Heart left ventricle (tissue), 16 donors: Measurements from ENCODE around the gene CEP19. TPM values are rescaled to one million over a fixed set of nuclear protein-coding genes. Genes with fewer than 3 reads are reported as not detected.

Experiments
- ATAC-seq, 4 donors: fragments of 200-7000 bp; cut with Tn5 transposase; one replicate each; pipeline ENCODE4 v1.9.1; 2020 to 2022; ENCODE audit warnings: moderate library complexity in 4 of 4, mild to moderate bottlenecking in 3 of 4, moderate number of reproducible peaks in 1 of 4
- DNase-seq, 5 donors: peaks; one replicate each; pipeline ENCODE4 v3.0.0-alpha.2; 2020
- H3K27ac ChIP-seq, 12 donors: fragments of 200-600 bp; sonication (generic) in 4 of 12; one replicate each; pipeline versions ENCODE4 v1.5.0 to v1.8.0; 2016 to 2022; ENCODE audit warnings: mild to moderate bottlenecking in 2 of 12
- H3K27me3 ChIP-seq, 9 donors: fragments of 200-600 bp; sonication (generic) in 2 of 9; one replicate each; pipeline versions ENCODE4 v1.5.1 to v1.8.0; 2016 to 2022; ENCODE audit warnings: mild to moderate bottlenecking in 3 of 9
- H3K36me3 ChIP-seq, 9 donors: fragments of 200-600 bp; sonication (generic) in 2 of 9; one replicate each; pipeline versions ENCODE4 v1.5.0 to v1.8.0; 2018 to 2022; ENCODE audit warnings: mild to moderate bottlenecking in 2 of 9
- H3K4me1 ChIP-seq, 12 donors: fragments of 200-600 bp; sonication (generic) in 4 of 12; one replicate each; pipeline versions ENCODE4 v1.5.0 to v1.8.0; 2016 to 2022; ENCODE audit warnings: mild to moderate bottlenecking in 3 of 12
- H3K4me3 ChIP-seq, 12 donors: fragments of 200-600 bp; sonication (generic) in 4 of 12; one replicate each; pipeline versions ENCODE4 v1.5.0 to v1.8.0; 2017 to 2022; ENCODE audit warnings: mild to moderate bottlenecking in 9 of 12, moderate library complexity in 4 of 12
- H3K9me3 ChIP-seq, 12 donors: fragments of 200-600 bp; sonication (generic) in 4 of 12; one replicate each; pipeline versions ENCODE4 v1.5.0 to v1.8.0; 2016 to 2022; ENCODE audit warnings: mild to moderate bottlenecking in 1 of 12
- POLR2A ChIP-seq, 2 donors: fragments of 450-650 bp; IDR thresholded peaks; one replicate each; pipeline ENCODE4 v1.6.1; 2017; ENCODE audit warnings: antibody characterized with exemption in 2 of 2, mild to moderate bottlenecking in 2 of 2, moderate library complexity in 2 of 2
- WGBS, 4 donors: extraction: QIAGEN DNeasy Blood & Tissue Kit in 2 of 4; methylation state at CpG; one replicate each; pipeline versions ENCODE4 v1.1.5 to v1.1.7; 2013 to 2018; 5-methylcytosine and 5-hydroxymethylcytosine counted together
- intact Hi-C, 10 donors: fragments of 100-400 bp; cut with DNase I; formaldehyde crosslinking; loops; one replicate each; pipeline versions ENCODE4 v1.11.1 to v1.14.2; 2022
- polyA plus RNA-seq, 2 donors: library from polyadenylated mRNA; stranded (reverse); fragments of 200-250 nt; gene quantifications; one replicate each; pipeline ENCODE4 v1.2.3, GENCODE V29; 2013
- total RNA-seq, 9 donors: library from RNA; depleted of rRNA in 2 of 9; stranded (reverse); fragments of >200 nt in 2 of 9; fragmentation: NEBNext Ultra II Directional in 3 of 9; extraction: Animal tissue kit (Norgen Biotek cat#: 25700) in 3 of 9; gene quantifications; one replicate each; pipeline versions ENCODE4 v1.1.0 to v1.2.4, GENCODE V29; 2016 to 2023
- TF ChIP-seq, protein P1 (sequence below), 12 donors: fragments of 200-600 bp; sonication (generic) in 4 of 12; IDR thresholded peaks; one replicate each; pipeline versions ENCODE4 v1.5.0 to v1.8.0; 2018 to 2022; ENCODE audit warnings: antibody characterized with exemption in 12 of 12, mild to moderate bottlenecking in 5 of 12
- donor health status: ischemic (EF 13 %, LVEDD 7.1; RV severe dilation, severe dysfunction).
- donor health status: healthy with polysubstance abuse.
- donor health status: DM: no; HTN: yes; CAD: no.
- donor health status: DM: no; HTN: no; CAD: no.
- donor health status: ischemic (EF 25% LVEDD 6.9; RV normal size, moderate dysfunction).
- donor health status: ischemic (EF 25% LVEDD 5.7; RV mildly dilated, moderate dysfunction).
- donor health status: healthy.
- donor health status: DM: yes; HTN: yes; CAD: no.
- donor health status: ischemic (EF 35%, LVEDD 5.7; RV mildly dilated, moderate dysfunction).
- donor health status: nonischemic (EF 11% LVEDD 7.7; RV severe dilation, severe dysfunction).
- donor health status: DM: yes; HTN: yes; CAD: no.
- donor health status: PGD.
- donor health status: ischemic (EF 29% LVEDD 5.4; RV normal size, mild dysfunction).
- donor health status: nonischemic (EF 23%, LVEDD 6.1; RV moderate dilation, normal function).

Gene CEP19
- total and polyA plus RNA-seq, 11 donors: 0.57 to 2.8 (median 1.3) TPM

GRCh38 chr3:196688349-196688748, 23.7 kb downstream of the CEP19 start:
- TF ChIP-seq, protein P1, sequence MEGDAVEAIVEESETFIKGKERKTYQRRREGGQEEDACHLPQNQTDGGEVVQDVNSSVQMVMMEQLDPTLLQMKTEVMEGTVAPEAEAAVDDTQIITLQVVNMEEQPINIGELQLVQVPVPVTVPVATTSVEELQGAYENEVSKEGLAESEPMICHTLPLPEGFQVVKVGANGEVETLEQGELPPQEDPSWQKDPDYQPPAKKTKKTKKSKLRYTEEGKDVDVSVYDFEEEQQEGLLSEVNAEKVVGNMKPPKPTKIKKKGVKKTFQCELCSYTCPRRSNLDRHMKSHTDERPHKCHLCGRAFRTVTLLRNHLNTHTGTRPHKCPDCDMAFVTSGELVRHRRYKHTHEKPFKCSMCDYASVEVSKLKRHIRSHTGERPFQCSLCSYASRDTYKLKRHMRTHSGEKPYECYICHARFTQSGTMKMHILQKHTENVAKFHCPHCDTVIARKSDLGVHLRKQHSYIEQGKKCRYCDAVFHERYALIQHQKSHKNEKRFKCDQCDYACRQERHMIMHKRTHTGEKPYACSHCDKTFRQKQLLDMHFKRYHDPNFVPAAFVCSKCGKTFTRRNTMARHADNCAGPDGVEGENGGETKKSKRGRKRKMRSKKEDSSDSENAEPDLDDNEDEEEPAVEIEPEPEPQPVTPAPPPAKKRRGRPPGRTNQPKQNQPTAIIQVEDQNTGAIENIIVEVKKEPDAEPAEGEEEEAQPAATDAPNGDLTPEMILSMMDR (IDR thresholded peaks at IDR 0.05): no peak
- TF ChIP-seq POLR2A (IDR thresholded peaks at IDR 0.05): no peak
- Histone ChIP-seq H3K4me3 (no peak overlapping the region), H3K4me1 (peaks cover 0 to 72% (median 5%) of the 10 kb centered on the region in 12 donors), H3K36me3 (no peaks in the 10 kb centered on the region), H3K27me3 (no peaks in the 10 kb centered on the region), H3K27ac (peak overlapping the region in 3 of 12 donors; percentile 5 to 79 (median 13)), H3K9me3 (no peaks in the 10 kb centered on the region)
- DNase-seq: peak in 4 of 5 donors; percentile 37 to 63 (median 58)
- intact Hi-C loops: loop anchor here in 7 of 10 donors (5.0 to 10.0 kb wide), 6 partner anchors 46 to 434 kb away; partner anchors contain the start of gene NRROS (in 1 of the 7)
- WGBS, 4 donors: 26 to 41% (median 41%) methylated on average over 5 of the region's 5 CpGs
- ATAC-seq: peak; percentile 46 to 93 (median 86)

DNA sequence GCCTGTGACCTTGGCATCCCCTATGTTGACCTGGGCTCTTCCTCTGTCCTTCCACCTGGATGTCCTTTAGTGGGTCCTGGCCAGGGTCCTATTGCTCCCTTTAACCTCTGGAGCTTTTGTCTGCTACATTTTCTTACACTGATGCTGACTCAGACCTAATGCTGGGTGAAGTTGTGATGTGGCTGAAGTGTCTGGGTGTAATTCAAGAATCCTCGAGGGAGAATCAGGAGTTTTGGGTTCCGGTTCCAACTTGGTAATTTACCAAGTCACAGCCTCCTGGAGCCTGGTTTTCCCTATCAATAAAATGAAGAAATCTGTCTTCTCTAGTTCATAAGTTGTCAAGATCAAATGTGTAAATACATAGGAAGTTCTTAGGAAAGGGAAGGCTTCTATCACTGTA, 25.6 kb downstream of the CEP19 start:
- TF ChIP-seq, protein P1 (IDR thresholded peaks at IDR 0.05): no peak
- TF ChIP-seq POLR2A (IDR thresholded peaks at IDR 0.05): no peak
- no peaks in the 10 kb centered on the region for H3K9me3 ChIP-seq
- peaks cover 0 to 54% (median 5%) of the 10 kb centered on the region in 12 donors for H3K4me1 ChIP-seq
- H3K4me3 ChIP-seq: no peak overlapping the region
- no peaks in the 10 kb centered on the region for H3K27me3 ChIP-seq
- H3K27ac ChIP-seq: no peak overlapping the region
- DNase-seq: no peak
- no peak for ATAC-seq
- 72 to 82% (median 76%) methylated on average over 2 of the region's 2 CpGs for WGBS, 4 donors
- intact Hi-C loops: loop anchor here in 7 of 10 donors (5.0 to 10.0 kb wide), 6 partner anchors 44 to 432 kb away; partner anchors contain the start of gene NRROS (in 1 of the 7)
- no peaks in the 10 kb centered on the region for H3K36me3 ChIP-seq

DNA sequence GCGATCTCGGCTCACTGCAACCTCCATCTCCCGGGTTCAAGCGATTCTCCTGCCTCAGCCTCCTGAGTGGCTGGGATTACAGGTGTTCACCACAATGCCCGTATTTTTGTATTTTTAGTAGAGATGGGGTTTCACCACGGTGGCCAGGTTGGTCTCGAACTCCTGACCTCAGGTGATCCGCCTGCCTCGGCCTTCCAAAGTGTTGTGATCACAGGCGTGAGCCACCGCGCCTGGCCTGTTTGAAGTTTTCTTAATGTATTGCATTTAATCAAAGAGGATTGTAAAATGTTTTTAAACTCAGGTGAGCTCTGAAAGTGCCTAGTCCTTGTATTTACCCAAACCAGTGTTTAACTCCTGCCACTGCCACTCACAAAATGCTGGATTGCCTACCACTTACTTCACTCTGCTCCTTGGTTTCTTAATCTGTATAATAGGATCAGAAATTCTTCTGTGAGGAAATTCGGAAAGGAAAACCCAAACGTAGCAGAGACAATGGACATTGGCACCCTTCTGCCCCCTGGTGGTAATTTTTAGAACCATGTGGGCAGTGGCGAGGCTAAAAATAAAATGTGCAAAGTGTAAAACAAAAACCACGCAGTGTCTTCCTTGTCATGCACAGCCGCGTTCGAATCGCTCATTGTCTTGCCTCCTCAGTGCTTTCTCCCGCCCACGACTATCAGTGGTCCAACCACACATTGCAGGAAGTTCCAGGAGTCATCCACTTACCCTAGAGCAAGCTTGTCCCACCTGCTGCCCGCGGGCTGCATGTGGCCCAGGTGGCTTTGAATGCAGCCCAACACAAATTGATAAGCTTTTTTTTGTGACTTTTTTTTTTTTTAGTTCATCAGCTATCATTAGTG, 27.3 kb downstream of the CEP19 start:
- WGBS, 4 donors: 41 to 52% (median 42%) methylated on average over 24 of the region's 24 CpGs
- Histone ChIP-seq H3K27me3 (no peaks in the 10 kb centered on the region), H3K9me3 (no peaks in the 10 kb centered on the region), H3K4me1 (peaks cover 0 to 41% (median 5%) of the 10 kb centered on the region in 12 donors), H3K36me3 (no peaks in the 10 kb centered on the region), H3K4me3 (peak overlapping the region in 3 of 12 donors; percentile 6 to 30 (median 7)), H3K27ac (peak overlapping the region in 1 of 12 donors; percentile 70)
- peak; percentile 50 to 65 (median 60) for DNase-seq
- peak; percentile 73 to 83 (median 78) for ATAC-seq
- intact Hi-C loops: loop anchor here (1.0 to 10.0 kb wide), 10 partner anchors 42 to 430 kb away; partner anchors contain the start of genes FBXO45 (in 1 of the 10), NRROS (in 1 of the 10) and WDR53 (in 1 of the 10)
- TF ChIP-seq, protein P1 (IDR thresholded peaks at IDR 0.05): peak; percentile 74 to 94 (median 88)
- no peak for TF ChIP-seq POLR2A (IDR thresholded peaks at IDR 0.05)

DNA sequence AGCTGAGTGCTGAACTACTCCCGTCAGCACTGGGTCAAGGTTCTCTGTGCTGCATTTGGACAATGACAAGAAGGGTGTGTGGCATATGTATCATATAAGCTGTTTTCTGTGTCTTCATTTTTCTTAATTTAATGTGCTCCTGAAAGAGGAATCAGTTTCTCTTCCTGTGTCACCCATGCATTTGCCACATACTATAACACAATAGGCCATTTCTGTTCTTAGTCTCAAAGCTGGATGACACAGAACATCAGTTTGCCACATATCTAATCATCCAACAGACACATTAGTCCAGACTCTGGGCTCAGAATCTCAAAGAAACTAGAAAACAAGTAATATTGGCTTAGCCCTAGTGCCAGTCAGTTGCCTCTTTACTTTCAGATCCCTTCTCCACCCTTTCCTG, 34.1 kb downstream of the CEP19 start:
- WGBS, 4 donors: 49 to 67% (median 53%) methylated on average over 1 of the region's 1 CpG
- DNase-seq (no peak), ATAC-seq (no peak)
- no peak overlapping the region for H3K27ac ChIP-seq
- no peaks in the 10 kb centered on the region for H3K27me3 ChIP-seq
- intact Hi-C loops: loop anchor here in 2 of 10 donors (5.0 kb wide), 1 partner anchor 36 kb away; no protein-coding TSS in a partner anchor
- no peaks in the 10 kb centered on the region for H3K36me3 ChIP-seq
- peaks cover 0 to 16% (median 0%) of the 10 kb centered on the region in 12 donors for H3K4me1 ChIP-seq
- TF ChIP-seq, protein P1 (IDR thresholded peaks at IDR 0.05): no peak
- no peak for TF ChIP-seq POLR2A (IDR thresholded peaks at IDR 0.05)
- no peak overlapping the region for H3K4me3 ChIP-seq
- H3K9me3 ChIP-seq: no peaks in the 10 kb centered on the region
